Neural progenitor cell (in vitro differentiated cells): ENCODE measurements around the gene EDEM3. TPM values are rescaled to one million over a fixed set of nuclear protein-coding genes. Genes with fewer than 3 reads are reported as not detected.

Experiments used
- DNase-seq: peaks from one replicate; pipeline ENCODE4 v3.0.0-alpha.2; 2016; ENCODE audit warnings: low spot score
- H2AFZ ChIP-seq: fragments of 200-600 bp; sonication (generic); replicated peaks from 2 replicates; pipeline ENCODE4 v1.6.1; 2016; ENCODE audit warnings: antibody characterized with exemption
- H3F3A ChIP-seq: fragments of 200-600 bp; sonication (generic); 2 replicates; pipeline ENCODE4 v1.6.1; 2016; ENCODE audit warnings: antibody characterized with exemption, low read depth
- H3K27ac ChIP-seq: fragments of 200-600 bp; sonication (generic); 2 replicates; pipeline ENCODE4 v1.5.1; 2016; ENCODE audit warnings: mild to moderate bottlenecking
- H3K27me3 ChIP-seq: fragments of 200-600 bp; sonication (generic); 2 replicates; pipeline ENCODE4 v1.6.1; 2016; ENCODE audit warnings: mild to moderate bottlenecking, moderate library complexity
- H3K36me3 ChIP-seq: fragments of 200-600 bp; sonication (generic); 2 replicates; pipeline ENCODE4 v1.5.1; 2016
- H3K4me1 ChIP-seq: fragments of 200-600 bp; sonication (generic); 2 replicates; pipeline ENCODE4 v1.6.1; 2016; ENCODE audit warnings: mixed run types
- H3K4me2 ChIP-seq: fragments of 200-600 bp; sonication (generic); 2 replicates; pipeline ENCODE4 v1.6.1; 2016
- H3K4me3 ChIP-seq: fragments of 200-600 bp; sonication (generic); 2 replicates; pipeline ENCODE4 v1.5.1; 2016
- H3K79me2 ChIP-seq: fragments of 200-600 bp; sonication (generic); 2 replicates; pipeline ENCODE4 v1.6.1; 2016; ENCODE audit warnings: low read depth
- H3K9ac ChIP-seq: fragments of 200-600 bp; sonication (generic); 2 replicates; pipeline ENCODE4 v1.6.1; 2016
- H3K9me3 ChIP-seq: fragments of 200-600 bp; sonication (generic); 2 replicates; pipeline ENCODE4 v1.5.1; 2016; ENCODE audit warnings: low read depth
- H4K20me1 ChIP-seq: fragments of 200-600 bp; sonication (generic); 2 replicates; pipeline ENCODE4 v1.6.1; 2016; ENCODE audit warnings: low read depth
- H3K27ac Mint-ChIP-seq: 3 replicates; pipeline ENCODE4 v1.8.0; 2021; ENCODE audit warnings: mixed read lengths
- H3K27me3 Mint-ChIP-seq: 2 replicates; pipeline ENCODE4 v1.8.0; 2022; ENCODE audit warnings: low read depth, mild to moderate bottlenecking, inconsistent platforms, moderate library complexity, mixed read lengths; ENCODE audit not compliant: insufficient read depth
- H3K36me3 Mint-ChIP-seq: 3 replicates; pipeline ENCODE4 v1.8.0; 2021; ENCODE audit warnings: mixed read lengths
- H3K4me1 Mint-ChIP-seq: 3 replicates; pipeline ENCODE4 v1.8.0; 2021; ENCODE audit warnings: mixed read lengths
- H3K4me3 Mint-ChIP-seq: 3 replicates; pipeline ENCODE4 v1.8.0; 2021; ENCODE audit warnings: mild to moderate bottlenecking, moderate library complexity, mixed read lengths
- H3K9me3 Mint-ChIP-seq: 3 replicates; pipeline ENCODE4 v1.8.0; 2020; ENCODE audit warnings: mixed read lengths
- EZH2 ChIP-seq: fragments of 200-600 bp; sonication (generic); IDR thresholded peaks from 2 replicates; pipeline ENCODE4 v1.6.1; 2017; ENCODE audit warnings: antibody characterized with exemption, mild to moderate bottlenecking, moderate library complexity
- EZH2phosphoT487 ChIP-seq: fragments of 200-600 bp; sonication (generic); IDR thresholded peaks from 2 replicates; pipeline ENCODE4 v1.6.1; 2017; ENCODE audit warnings: antibody characterized with exemption
- total RNA-seq: library from RNA; depleted of rRNA; stranded (reverse); fragments of >200 nt; gene quantifications from 2 replicates; pipeline ENCODE4 v1.2.3, GENCODE V29; 2015; ENCODE audit warnings: low replicate concordance
- TF ChIP-seq, protein P1 (sequence below): fragments of 200-600 bp; sonication (generic); IDR thresholded peaks from 2 replicates; pipeline ENCODE4 v1.5.1; 2017; ENCODE audit warnings: antibody characterized with exemption, mild to moderate bottlenecking

EDEM3 gene
- total RNA-seq, 1 donor from 2014 or later: 32.9 TPM

DNA sequence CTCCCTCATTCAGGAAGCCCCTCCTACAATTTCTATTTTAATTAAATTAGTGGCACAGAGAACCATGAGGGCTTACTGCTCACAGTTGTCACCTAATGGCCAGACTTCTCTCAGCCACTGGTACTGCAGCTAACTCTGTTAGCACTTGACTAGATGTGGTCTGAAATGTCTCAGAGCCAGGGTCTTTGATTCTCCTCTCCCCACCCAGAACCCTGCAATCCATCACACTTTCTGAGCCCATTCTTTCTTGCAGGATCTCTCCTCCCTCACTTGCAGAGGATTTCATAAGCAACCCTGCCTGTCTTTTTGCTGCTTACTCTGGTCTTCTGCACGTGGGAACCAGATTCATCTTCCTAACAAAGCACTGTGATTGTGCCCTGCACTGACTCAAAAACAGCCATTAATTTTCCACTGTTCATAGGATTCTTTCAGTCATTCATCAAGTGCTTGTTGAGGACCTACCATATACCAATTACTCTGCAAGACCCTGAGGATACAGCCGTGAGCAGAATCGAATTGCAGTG, 108.4 kb downstream of the EDEM3 start:
- H3K4me2 ChIP-seq: no peak overlapping the region
- H3K27ac ChIP-seq: no peak overlapping the region

DNA sequence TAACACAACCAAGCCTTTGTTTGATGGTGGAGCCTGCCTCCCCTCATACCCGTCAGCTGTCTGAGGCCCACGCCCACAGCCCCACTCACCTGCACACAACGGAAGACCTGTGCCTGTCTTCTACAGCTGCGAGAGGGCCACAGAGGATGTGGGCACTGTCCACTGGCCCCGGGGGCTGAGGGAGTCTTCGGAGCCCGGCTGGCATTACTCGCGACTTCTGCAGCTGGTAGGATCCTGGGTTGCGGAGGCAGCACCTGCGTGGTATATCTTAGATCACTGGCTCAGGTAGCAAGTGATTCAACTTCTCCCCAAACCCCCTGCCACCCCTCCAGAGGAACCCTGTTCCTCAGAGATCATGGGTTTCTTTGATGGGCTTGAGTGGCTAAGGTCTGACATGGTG, 109.9 kb downstream of the EDEM3 start:
- H3K9me3 Mint-ChIP-seq: peaks cover 7% of the 10 kb centered on the region
- H3F3A ChIP-seq: no peaks in the 10 kb centered on the region
- no peak overlapping the region for H3K4me3 Mint-ChIP-seq
- no peak for DNase-seq
- H3K27ac Mint-ChIP-seq: no peak overlapping the region
- H3K4me1 ChIP-seq: peaks cover 7% of the 10 kb centered on the region
- no peaks in the 10 kb centered on the region for H3K4me1 Mint-ChIP-seq
- H3K4me3 ChIP-seq: no peak overlapping the region
- H3K36me3 Mint-ChIP-seq: no peaks in the 10 kb centered on the region
- H3K36me3 ChIP-seq: no peaks in the 10 kb centered on the region
- TF ChIP-seq, protein P1, sequence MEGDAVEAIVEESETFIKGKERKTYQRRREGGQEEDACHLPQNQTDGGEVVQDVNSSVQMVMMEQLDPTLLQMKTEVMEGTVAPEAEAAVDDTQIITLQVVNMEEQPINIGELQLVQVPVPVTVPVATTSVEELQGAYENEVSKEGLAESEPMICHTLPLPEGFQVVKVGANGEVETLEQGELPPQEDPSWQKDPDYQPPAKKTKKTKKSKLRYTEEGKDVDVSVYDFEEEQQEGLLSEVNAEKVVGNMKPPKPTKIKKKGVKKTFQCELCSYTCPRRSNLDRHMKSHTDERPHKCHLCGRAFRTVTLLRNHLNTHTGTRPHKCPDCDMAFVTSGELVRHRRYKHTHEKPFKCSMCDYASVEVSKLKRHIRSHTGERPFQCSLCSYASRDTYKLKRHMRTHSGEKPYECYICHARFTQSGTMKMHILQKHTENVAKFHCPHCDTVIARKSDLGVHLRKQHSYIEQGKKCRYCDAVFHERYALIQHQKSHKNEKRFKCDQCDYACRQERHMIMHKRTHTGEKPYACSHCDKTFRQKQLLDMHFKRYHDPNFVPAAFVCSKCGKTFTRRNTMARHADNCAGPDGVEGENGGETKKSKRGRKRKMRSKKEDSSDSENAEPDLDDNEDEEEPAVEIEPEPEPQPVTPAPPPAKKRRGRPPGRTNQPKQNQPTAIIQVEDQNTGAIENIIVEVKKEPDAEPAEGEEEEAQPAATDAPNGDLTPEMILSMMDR: no peak
- TF ChIP-seq EZH2phosphoT487 (no peak), EZH2 (no peak)
- no peaks in the 10 kb centered on the region for H3K9me3 ChIP-seq
- H3K79me2 ChIP-seq: no peaks in the 10 kb centered on the region
- H3K27me3 Mint-ChIP-seq: peaks cover 4% of the 10 kb centered on the region
- no peak overlapping the region for H3K9ac ChIP-seq
- H3K4me2 ChIP-seq: no peak overlapping the region
- H3K27ac ChIP-seq: no peak overlapping the region
- H3K27me3 ChIP-seq: no peaks in the 10 kb centered on the region
- no peak overlapping the region for H2AFZ ChIP-seq
- H4K20me1 ChIP-seq: no peaks in the 10 kb centered on the region

More for the DNA sequence above, 108.4 kb downstream of the EDEM3 start:
- Mint-ChIP-seq H3K4me3 (no peak overlapping the region), H3K36me3 (no peaks in the 10 kb centered on the region), H3K27ac (no peak overlapping the region), H3K9me3 (peaks cover 11% of the 10 kb centered on the region), H3K4me1 (no peaks in the 10 kb centered on the region), H3K27me3 (peaks cover 3% of the 10 kb centered on the region)
- H3K9ac ChIP-seq: no peak overlapping the region
- no peaks in the 10 kb centered on the region for H3F3A ChIP-seq
- TF ChIP-seq EZH2: no peak
- TF ChIP-seq EZH2phosphoT487: no peak
- TF ChIP-seq, protein P1: no peak
- H2AFZ ChIP-seq: no peak overlapping the region
- no peaks in the 10 kb centered on the region for H3K36me3 ChIP-seq
- H3K27me3 ChIP-seq: no peaks in the 10 kb centered on the region
- no peaks in the 10 kb centered on the region for H4K20me1 ChIP-seq
- DNase-seq: no peak
- no peaks in the 10 kb centered on the region for H3K79me2 ChIP-seq
- no peaks in the 10 kb centered on the region for H3K9me3 ChIP-seq
- H3K4me3 ChIP-seq: no peak overlapping the region
- peaks cover 7% of the 10 kb centered on the region for H3K4me1 ChIP-seq

DNA sequence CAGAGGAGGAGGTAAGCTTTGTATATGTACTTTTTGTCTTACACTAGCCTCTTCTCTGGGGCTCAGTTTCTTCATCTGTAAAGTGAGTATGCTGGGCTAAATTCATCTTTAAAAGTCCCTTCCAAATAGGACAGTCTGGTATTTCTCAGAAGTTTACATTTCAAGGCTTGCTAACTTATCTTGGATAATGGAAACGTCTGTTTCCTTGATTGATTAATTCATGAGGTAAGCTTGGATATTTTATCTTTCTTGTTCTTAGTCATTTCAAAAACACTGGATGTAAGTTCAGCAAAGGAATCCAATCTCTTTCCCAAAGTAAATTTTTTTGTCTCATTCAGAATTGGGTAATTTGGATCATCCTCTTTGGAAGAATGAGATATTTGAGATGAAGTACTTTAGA, 111.0 kb downstream of the EDEM3 start:
- H3K4me3 Mint-ChIP-seq: no peak overlapping the region
- H4K20me1 ChIP-seq: no peaks in the 10 kb centered on the region
- H3K4me2 ChIP-seq: no peak overlapping the region
- H3K27me3 ChIP-seq: no peaks in the 10 kb centered on the region
- H3K9me3 ChIP-seq: no peaks in the 10 kb centered on the region
- H3K27me3 Mint-ChIP-seq: peaks cover 4% of the 10 kb centered on the region
- peaks cover 4% of the 10 kb centered on the region for H3K9me3 Mint-ChIP-seq
- no peak for DNase-seq
- H3K4me1 Mint-ChIP-seq: no peaks in the 10 kb centered on the region
- peaks cover 7% of the 10 kb centered on the region for H3K4me1 ChIP-seq
- no peak overlapping the region for H3K27ac ChIP-seq
- no peak overlapping the region for H2AFZ ChIP-seq
- no peak for TF ChIP-seq EZH2phosphoT487
- TF ChIP-seq, protein P1: no peak
- H3K36me3 Mint-ChIP-seq: no peaks in the 10 kb centered on the region
- H3K4me3 ChIP-seq: no peak overlapping the region
- H3K9ac ChIP-seq: no peak overlapping the region
- no peaks in the 10 kb centered on the region for H3K36me3 ChIP-seq
- H3K79me2 ChIP-seq: no peaks in the 10 kb centered on the region
- H3K27ac Mint-ChIP-seq: no peak overlapping the region
- no peaks in the 10 kb centered on the region for H3F3A ChIP-seq
